ENCODE results near the gene ITFG1.
"Not testable (repeated sequence)": the region's sequence is repeated elsewhere in the genome, so short reads cannot be mapped to it uniquely, and the experiment has no call there.

Gene ITFG1

GRCh38 chr16:47180073-47180472 is 280.8 kb downstream of the ITFG1 start:
- DNase-seq (ENCODE audit: insufficient read length, low spot score) (no peak), FAIRE-seq (no peak)

DNA sequence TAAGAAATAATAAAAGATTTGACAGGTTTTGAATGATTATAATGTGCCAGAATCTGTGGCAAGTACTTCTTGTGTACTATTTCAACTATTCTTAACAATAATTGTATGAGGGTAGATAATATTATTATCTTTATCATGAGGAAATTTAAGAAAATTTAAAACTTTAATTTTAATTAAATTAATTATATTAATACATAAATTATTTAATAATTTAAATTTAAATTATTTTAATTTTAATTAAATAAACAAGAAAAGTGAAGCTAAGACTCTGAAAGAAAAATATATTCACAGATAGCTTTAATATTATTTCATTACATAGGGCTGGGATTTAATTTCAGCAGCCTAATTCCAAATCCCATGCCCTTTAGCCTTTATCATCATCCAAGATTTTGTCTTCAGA is 285.7 kb downstream of the ITFG1 start:
- DNase-seq (ENCODE audit: insufficient read length, low spot score): no peak
- FAIRE-seq: no peak

DNA sequence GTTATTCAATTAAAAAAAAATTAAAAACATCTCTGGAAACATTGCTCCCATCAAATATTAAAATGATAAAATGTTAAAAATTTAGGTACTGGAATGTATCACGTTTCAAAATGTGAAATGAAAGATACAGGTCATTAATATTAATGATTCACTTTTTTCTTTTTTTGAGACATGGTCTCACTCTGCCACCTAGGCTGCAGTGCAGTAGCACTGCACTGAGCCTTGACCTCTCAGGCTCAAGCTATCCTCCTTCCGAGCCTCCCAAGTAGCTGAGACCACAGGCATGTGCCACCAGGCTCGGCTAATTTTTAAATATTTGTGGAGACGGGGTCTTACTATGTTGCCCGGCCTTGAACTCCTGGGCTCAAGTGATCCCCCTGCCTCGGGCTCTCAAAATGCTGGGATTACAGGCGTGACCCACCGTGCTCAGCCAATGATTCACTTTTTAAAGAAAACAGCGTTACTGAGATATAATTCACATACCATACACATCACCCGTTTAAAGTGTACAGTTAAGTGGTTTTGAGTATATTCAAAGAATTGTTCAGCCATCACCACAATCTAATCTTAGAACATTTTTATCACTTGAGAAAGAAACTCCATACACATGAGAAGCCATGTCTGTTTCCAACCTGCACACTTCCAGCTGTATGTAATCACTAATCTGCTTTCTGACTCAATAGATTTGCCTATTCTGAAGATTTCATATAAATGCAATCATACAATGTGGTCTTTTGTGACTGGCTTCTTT is 298.0 kb downstream of the ITFG1 start:
- no peak for FAIRE-seq
- no peak for DNase-seq (ENCODE audit: insufficient read length, low spot score)

DNA sequence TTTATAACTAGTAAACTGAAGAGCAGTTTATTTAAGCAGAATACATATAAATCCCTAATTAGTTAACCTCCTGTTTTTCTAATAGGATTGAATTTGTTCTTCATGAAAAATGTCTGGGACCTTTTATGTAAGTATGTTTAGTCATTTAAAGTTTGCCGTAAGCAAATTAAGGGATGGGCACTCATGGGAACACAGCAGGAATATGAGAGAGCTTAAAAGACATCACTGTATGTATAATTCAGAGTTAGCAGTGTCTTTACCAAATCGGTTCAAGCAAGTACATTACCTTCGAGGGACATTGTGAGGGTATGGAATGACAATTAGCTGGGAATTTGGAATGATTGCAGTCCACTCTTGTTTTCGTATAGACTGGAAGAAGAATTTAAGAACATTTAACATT is 299.4 kb downstream of the ITFG1 start:
- FAIRE-seq: no peak
- DNase-seq (ENCODE audit: insufficient read length, low spot score): no peak

GRCh38 chr16:47160422-47160821 is 300.4 kb downstream of the ITFG1 start:
- FAIRE-seq (no peak), DNase-seq (ENCODE audit: insufficient read length, low spot score) (no peak)

GRCh38 chr16:47158992-47159391 is 301.9 kb downstream of the ITFG1 start:
- DNase-seq (ENCODE audit: insufficient read length, low spot score): no peak
- no peak for FAIRE-seq

GRCh38 chr16:47156680-47157215 is 304.1 kb downstream of the ITFG1 start:
- DNase-seq (ENCODE audit: insufficient read length, low spot score) (no peak), FAIRE-seq (no peak)

DNA sequence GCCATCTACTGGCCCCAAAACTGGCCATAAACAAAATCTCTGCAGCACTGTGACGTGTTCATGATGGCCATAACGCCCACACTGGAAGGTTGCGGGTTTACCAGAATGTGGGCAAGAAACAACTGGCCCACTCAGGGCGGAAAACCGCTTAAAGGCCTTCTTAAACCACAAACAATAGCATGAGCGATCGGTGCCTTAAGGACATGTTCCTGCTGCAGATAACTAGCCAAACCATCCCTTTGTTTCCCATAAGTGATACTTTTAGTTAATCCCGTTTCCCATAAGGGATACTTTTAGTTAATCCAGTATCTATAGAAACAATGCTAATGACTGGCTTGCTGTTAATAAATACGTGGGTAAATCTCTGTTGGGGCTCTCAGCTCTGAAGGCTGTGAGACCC is 308.4 kb downstream of the ITFG1 start:
- not testable (repeated sequence) for FAIRE-seq

DNA sequence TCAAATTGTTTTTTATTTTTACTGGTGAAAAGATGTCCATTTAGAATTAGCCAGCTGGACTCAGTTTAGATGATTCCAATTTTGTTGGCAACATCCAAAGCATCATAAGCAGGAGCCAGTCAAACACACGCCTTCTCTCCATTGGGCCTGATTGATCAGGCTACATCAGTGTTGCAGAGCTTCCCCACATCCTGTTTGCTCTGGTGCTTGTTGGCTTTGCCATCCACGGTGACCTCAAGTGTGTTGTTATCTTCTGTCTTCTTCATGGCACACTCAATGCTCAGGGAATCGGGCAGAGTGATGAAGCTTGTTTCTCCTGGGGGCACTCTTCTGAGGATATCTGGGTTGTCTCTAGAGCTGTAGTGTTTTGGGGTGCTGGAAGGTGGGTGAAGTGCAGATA is 310.8 kb downstream of the ITFG1 start:
- DNase-seq (ENCODE audit: insufficient read length, low spot score) (no peak), FAIRE-seq (no peak)

More for the DNA sequence above, 308.4 kb downstream of the ITFG1 start:
- DNase-seq (ENCODE audit: insufficient read length, low spot score): not testable (repeated sequence)

DNA sequence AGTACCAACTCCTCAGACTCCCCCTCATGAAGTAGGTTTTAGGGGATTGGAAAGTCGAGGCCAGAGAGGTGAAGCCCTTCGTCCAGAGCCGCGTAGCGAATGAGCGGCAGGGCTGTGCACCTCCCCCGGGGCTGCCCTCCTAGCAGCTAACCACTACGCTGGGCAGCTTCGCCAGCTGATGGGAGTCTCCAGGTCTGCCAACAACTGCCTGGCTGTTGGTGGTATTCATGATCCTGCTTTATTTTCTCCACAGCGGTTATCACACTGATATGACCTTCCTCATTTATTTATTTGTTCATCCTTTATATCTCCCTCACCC is 316.3 kb downstream of the ITFG1 start:
- DNase-seq (ENCODE audit: insufficient read length, low spot score) (no peak), FAIRE-seq (no peak)

DNA sequence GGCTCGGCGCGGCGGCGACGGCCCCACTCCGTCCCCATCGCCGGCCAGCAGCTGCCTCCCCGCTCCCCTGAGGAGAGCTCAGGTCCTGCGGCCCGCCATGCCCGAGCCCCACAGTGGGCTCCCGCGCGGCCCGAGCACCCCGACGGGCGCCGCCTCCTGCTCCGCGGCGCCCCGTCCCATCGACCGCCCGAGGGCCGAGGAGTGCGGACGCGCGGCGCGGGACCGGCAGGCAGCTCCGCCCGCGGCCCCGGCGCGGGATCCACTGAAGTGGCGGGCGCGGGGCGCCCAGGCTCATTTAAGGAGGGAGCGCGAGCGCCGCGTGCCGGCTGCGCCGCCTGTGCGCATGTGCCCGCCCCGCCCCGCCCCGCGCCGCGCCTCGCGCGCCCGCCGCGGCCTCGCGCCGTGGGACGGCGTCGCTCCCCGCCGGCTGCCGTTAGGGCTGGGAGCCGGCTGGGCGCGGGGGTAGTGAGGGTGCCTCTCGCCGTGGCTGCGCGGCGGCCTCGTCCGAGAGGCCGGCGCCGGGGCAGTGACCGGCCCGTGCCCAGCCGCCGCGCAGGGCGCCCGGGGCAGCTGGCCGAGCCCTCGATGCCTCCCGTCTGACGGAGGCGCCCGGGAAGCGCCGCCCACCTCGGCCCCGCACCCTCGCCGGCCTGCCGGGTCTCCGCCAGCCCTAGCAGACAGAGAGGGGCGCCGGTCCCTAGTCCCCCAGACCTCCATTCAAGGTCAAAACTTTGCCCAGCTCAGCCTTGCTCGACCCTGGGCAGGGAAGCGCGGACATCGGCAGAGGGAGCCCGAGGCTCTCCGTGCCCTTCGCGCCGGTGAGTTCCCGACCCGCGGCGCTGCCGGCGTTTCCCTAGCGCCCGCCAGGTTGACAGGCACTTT is 316.9 kb downstream of the ITFG1 start, which contains the start of gene NETO2:
Gene NETO2, minus strand, starts transcription at position 269 of the 882 bp plus-strand sequence. CDS start 333 bp downstream, outside the sequence.
- FAIRE-seq (peak; percentile 80), DNase-seq (ENCODE audit: insufficient read length, low spot score) (peak; percentile 60)

DNA sequence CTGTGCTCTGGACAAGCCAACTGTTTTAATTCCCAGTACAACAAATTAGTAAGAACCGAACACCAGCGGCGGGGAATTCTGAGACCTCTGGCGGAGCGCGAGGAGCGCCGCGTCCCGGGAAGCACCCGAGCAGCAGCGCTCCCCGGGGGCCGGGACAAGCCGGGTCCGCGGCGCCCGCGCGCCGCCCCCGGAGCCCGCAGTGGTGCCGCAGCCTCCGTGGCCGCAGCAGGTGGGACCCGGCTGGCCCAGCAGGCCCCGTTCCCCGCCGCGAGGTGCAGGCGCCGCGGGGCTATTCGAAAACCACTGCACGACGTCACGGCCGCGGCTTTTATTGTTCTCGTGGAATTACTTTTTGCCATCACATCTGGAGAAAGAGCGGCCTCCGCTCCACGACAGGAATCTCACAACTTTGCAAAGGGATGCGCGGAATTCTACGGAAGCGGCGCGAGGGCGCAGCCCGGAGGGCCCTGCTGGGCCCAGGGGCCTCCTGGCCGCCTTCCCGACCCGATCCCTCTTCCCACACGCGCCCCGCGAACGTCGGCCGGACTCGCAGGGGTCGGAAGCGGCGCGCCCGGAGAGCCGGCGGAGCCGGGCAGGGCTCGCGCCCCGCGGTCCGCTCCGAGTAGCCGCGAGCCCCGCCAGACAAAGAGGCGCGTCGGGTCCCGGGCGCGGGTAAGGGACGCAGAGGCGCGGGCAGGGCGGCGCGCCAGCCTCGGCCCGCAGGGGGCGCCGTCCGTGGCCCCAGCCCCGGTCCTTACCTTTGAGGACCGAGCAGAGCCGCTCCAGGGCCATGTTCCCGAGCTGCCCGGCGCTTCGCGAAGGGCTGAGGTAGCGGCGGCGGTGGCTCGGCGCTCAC is 317.8 kb downstream of the ITFG1 start:
- peak; percentile 85 for DNase-seq (ENCODE audit: insufficient read length, low spot score)
- FAIRE-seq: no peak

DNA sequence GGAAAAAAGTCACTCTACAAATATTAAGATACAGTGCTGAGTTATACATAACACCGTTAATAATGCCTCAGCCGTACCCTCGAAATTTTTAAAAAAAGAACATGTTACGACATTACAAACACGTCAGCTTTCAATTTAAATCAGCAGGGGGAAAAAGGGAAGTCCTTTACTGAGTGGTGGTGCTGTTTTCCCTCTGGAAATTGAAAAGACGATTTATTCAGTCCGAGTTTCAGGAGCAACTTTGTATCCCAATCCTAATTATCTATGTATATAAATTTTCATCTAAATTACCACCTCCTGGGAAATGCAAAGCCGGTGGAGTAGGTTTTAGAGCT is 318.4 kb downstream of the ITFG1 start:
- no peak for FAIRE-seq
- no peak for DNase-seq (ENCODE audit: insufficient read length, low spot score)

DNA sequence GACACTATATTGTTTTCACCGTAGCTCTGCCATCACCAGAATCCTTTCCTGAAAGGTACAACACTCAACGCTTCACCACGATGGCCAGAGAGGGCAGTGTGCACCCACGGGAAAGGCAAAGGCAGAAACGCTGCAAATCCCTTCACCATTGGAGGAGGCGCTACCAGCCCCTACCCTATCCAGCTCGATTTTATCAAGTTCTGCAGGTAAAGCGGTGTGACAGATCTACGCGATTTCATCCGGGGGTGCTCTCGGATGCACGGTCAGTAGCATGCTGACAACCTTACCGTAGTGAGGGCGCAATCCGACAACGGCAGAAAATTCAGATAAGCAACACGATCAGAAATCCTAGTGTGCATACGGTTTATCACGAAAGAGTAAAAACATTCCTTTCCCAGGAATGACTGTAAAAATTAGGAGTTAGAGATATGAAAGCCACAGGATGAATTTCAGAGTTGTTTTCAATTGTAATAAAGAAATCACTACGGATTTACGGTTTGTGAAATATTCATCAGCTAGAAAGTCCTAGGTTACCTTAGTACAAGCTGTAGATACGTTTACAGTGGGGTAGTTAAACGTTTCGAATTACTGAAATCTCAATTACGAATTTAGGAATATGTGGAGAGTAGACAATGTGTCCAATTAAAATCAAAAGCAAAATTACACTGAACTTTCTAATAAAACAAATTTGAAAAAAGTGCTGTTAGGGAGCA is 318.9 kb downstream of the ITFG1 start:
- peak; percentile 99 for FAIRE-seq
- DNase-seq (ENCODE audit: insufficient read length, low spot score): peak; percentile 66

GRCh38 chr16:47140686-47141085 is 320.2 kb downstream of the ITFG1 start:
- no peak for DNase-seq (ENCODE audit: insufficient read length, low spot score)
- FAIRE-seq: no peak

DNA sequence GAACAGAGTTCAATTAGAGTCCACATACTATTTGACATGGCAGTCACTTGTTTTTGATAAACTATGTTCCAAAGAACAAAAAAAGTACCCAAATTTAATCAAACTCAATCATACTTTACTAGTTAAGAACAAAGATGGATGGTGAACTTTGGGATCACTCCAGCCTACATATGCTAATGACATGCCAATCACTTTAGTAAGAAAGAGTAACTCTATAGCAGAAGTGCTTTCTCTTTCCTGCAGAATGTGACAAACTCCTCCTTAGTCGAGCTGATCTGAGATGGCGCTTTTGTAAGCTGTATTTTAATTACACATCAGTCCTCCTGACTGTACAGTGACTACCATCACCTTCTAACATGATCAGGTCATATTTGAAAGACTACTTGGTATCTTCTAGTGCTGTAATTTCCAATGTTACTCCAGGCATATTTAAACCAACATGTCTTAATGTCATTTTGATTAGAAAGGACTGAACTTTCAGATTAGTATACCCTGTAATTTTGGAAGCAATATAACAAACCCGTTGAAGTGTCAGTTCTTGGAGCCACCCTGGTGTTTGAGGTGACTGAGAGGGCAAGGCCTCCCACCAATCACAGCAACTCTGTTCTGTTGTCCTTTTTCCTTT is 321.2 kb downstream of the ITFG1 start:
- no peak for DNase-seq (ENCODE audit: insufficient read length, low spot score)
- FAIRE-seq: no peak

DNA sequence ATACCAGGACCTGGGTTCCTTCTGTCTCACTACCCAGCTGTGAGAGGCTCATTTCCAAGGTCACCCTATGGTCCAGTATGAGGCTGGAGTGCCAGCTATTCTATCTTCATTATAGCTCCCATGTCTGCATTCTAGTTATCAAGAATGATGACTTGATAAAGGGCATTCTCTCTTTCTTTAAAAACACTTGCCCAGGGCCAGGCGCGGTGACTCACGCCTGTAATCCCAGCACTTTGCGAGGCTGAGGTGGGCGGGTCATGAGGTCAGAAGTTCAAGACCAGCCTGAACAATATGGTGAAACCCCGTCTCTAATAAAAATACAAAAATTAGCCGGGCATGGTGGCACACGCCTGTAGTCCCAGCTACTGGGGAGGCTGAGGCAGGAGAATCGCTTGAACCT is 322.9 kb downstream of the ITFG1 start:
- not testable (repeated sequence) for DNase-seq (ENCODE audit: insufficient read length, low spot score); FAIRE-seq

- FAIRE-seq (no peak), DNase-seq (ENCODE audit: insufficient read length, low spot score) (no peak)
These were observed 324.6 kb downstream of the ITFG1 start for GRCh38 chr16:47136099-47136842.

GRCh38 chr16:47134550-47134949 is 326.3 kb downstream of the ITFG1 start:
- no peak for DNase-seq (ENCODE audit: insufficient read length, low spot score)

More at GRCh38 chr16:47134550-47134949, 326.3 kb downstream of the ITFG1 start:
- no peak for FAIRE-seq

Data from GM19239 (cell line).